ENCODE results near the gene SSUH2. TPM values are rescaled to one million over a fixed set of nuclear protein-coding genes. Genes with fewer than 3 reads are reported as not detected.

SSUH2 gene
- total RNA-seq, 3 donors from 2014 or later: not detected

DNA sequence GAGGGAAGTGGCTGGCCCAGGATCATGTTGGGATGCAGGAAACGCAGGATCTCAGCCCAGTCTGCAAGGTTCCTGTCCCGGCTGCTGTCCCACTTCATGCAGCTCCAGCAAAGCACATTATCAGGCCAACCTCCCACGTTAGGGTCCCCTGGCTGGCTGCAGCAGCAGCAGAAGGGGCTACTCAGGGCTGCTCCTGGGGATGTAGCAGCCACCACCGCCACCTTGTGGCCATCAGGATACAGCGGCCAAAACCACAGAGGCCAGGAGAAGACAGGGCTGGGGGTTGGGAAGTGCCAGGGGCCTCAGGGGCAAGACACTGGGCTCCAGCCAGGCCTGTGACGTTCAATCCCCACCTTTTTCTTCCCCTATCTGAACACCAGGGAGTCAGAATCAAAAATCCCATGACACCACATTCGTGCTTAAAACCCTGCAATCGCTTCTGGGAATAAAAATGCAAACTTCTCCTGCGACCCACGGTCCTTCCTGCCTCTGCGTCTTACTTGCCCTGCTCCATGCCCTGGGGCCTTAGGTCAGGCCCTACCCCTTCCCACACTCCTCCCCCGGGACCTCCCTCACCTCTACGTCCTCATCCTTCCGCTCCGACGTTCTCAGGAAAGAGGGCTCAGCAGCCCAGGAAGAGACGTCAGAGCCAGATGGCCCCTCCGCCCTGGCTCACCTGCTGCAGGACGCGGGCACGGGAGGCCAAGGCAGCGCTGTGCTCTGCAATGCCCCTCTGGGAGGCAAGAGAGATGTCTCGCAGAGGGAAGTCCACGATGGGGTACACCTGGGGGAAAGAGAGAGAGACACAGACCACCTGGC is 21.5 kb downstream of the SSUH2 start:
- peaks cover 7% of the 10 kb centered on the region for H3K9me3 Mint-ChIP-seq
- no peak for DNase-seq
- no peaks in the 10 kb centered on the region for H3K36me3 Mint-ChIP-seq (ENCODE audit: insufficient read depth)

DNA sequence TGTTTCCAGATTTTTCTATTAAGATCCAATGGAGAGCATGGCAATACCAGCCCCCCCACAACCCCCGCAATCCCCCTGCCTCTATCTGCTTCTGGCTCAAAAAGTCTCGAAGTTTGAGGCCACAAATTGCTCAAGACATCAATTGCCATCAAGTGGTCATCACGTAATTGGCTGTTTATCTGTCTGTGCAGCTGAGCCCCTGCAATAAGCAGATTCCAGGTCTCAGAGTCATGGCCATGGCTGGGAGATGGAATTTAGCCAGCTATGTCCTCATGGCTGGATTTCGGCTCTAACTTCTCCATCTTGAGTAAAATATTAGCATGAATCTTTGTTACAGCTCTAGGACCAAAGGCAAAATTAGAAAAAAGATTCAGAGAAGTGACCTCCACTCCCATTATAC is 22.7 kb downstream of the SSUH2 start:
- Mint-ChIP-seq H3K27me3 (ENCODE audit: low read depth) (no peaks in the 10 kb centered on the region), H3K4me1 (ENCODE audit: low read depth) (peaks cover 6% of the 10 kb centered on the region), H3K9me3 (peaks cover 7% of the 10 kb centered on the region), H3K4me3 (no peak overlapping the region), H3K36me3 (ENCODE audit: insufficient read depth) (no peaks in the 10 kb centered on the region)
- DNase-seq: no peak
- ATAC-seq: no peak

More for the DNA sequence above, 21.5 kb downstream of the SSUH2 start:
- peak; percentile 50 to 74 for ATAC-seq
- H3K4me1 Mint-ChIP-seq (ENCODE audit: low read depth): peaks cover 6% of the 10 kb centered on the region
- H3K4me3 Mint-ChIP-seq: peak overlapping the region; percentile 1
- H3K27me3 Mint-ChIP-seq (ENCODE audit: low read depth): no peaks in the 10 kb centered on the region

DNA sequence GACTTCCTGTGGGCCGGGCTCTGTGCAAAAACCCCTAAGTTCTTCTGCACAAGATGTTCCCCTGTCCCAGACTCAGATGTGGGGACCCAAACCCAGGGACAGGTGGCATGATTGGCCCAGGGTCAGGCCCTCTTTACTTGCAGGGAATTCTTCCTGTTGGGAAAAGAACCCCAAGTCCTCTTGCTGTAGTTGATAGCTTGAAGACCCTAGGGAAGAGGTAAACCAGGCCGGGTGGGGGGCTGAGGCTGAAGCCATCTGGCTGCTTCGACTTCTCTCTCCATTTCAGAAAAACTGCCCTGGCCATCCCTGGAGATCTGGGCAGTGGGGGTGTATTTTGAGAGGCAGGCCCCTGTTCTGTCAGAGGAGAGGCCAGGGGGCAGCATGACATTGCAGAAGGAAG is 23.5 kb downstream of the SSUH2 start:
- H3K4me3 Mint-ChIP-seq: no peak overlapping the region
- DNase-seq: no peak
- ATAC-seq: no peak
- H3K27me3 Mint-ChIP-seq (ENCODE audit: low read depth): no peaks in the 10 kb centered on the region
- H3K9me3 Mint-ChIP-seq: peaks cover 7% of the 10 kb centered on the region
- no peaks in the 10 kb centered on the region for H3K36me3 Mint-ChIP-seq (ENCODE audit: insufficient read depth)
- peaks cover 6% of the 10 kb centered on the region for H3K4me1 Mint-ChIP-seq (ENCODE audit: low read depth)

DNA sequence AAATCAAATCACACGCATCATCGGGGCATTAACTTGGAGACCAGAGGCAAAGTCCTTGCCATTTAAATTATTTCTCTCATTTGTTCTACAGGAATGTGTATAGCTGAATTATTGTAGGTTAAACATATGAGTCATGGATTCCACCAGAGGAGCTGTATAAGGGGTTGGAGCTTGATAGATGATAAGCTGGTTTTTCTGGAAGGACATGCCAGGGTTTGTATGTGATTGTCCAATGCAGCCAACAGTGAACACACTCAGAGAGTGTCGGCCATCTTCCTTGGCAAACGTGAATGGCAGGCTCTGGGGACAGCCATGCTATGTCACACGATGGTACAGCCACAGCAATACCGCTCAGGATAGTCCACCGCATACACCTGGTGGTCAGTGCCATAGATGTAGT is 25.1 kb downstream of the SSUH2 start:
- Mint-ChIP-seq H3K9me3 (peaks cover 7% of the 10 kb centered on the region), H3K4me3 (no peak overlapping the region), H3K4me1 (ENCODE audit: low read depth) (peaks cover 6% of the 10 kb centered on the region), H3K27me3 (ENCODE audit: low read depth) (no peaks in the 10 kb centered on the region), H3K36me3 (ENCODE audit: insufficient read depth) (no peaks in the 10 kb centered on the region)
- DNase-seq (no peak), ATAC-seq (no peak)

DNA sequence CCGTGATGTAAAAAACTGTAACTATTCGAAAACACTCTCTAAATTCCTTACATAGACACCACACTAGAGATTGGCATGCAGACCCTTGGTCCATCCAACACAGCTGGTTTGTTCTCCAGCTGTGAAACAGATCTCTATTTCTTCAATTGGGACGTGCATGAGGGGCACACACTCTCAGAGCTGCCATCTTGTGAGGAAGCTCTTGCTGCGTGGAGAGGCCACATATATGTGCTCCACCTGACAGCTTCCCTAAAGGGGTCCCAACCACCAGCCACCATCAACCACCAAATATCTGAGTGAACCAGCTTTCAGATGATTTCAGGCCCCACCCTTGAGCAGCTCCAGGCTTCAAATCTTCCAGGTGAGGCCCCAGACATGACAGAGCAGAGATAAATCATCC is 25.6 kb downstream of the SSUH2 start:
- no peak overlapping the region for H3K4me3 Mint-ChIP-seq
- ATAC-seq (no peak), DNase-seq (no peak)
- H3K4me1 Mint-ChIP-seq (ENCODE audit: low read depth): peaks cover 6% of the 10 kb centered on the region
- no peaks in the 10 kb centered on the region for H3K36me3 Mint-ChIP-seq (ENCODE audit: insufficient read depth)
- H3K9me3 Mint-ChIP-seq: peaks cover 7% of the 10 kb centered on the region
- H3K27me3 Mint-ChIP-seq (ENCODE audit: low read depth): no peaks in the 10 kb centered on the region

DNA sequence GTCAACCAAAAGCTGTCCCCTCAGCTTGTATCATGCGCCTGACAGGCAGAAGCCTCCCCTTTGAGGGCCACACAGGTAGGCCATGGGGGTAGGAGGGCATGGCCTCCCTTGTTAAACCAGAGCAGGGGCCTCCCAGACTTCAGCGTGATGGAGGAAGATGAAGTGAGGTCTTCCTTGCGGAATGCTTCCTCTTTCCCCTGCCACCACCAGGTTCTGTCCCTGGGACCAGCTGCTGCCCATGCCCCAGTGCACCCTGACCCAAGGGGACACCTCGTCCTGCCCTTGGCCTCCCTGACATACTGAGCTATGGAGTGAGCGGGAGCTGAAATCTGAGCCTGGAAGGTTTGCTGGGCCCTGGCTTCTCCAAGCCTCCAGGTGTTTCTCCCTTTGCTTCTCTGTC is 26.7 kb downstream of the SSUH2 start:
- DNase-seq: no peak

DNA sequence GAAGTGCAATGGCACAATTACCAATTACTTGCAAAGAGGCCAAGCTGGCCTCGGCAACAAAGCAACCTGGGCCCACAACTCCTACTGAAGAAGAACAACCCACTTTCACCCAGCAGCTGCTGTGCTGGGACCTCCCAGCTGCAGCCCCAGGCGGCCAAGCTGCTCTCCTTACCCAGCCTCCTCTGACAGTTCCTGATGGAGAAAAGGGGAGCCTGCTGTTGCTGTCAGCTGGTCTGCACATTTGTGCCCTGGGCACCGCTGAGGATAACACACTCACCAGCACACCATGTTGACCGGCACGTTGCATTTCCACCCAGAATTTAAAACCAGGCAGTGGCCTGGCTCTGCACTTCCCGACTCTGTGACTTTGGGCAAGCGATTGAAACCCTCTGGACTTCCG is 33.6 kb downstream of the SSUH2 start:
- DNase-seq: no peak
- Mint-ChIP-seq H3K4me1 (ENCODE audit: low read depth) (no peaks in the 10 kb centered on the region), H3K4me3 (no peak overlapping the region), H3K36me3 (ENCODE audit: insufficient read depth) (no peaks in the 10 kb centered on the region), H3K27me3 (ENCODE audit: low read depth) (peaks cover 8% of the 10 kb centered on the region), H3K9me3 (no peaks in the 10 kb centered on the region)
- ATAC-seq: no peak

More for the DNA sequence above, 26.7 kb downstream of the SSUH2 start:
- no peak for ATAC-seq
- no peak overlapping the region for H3K4me3 Mint-ChIP-seq
- H3K4me1 Mint-ChIP-seq (ENCODE audit: low read depth): peaks cover 2% of the 10 kb centered on the region
- peaks cover 7% of the 10 kb centered on the region for H3K9me3 Mint-ChIP-seq
- no peaks in the 10 kb centered on the region for H3K27me3 Mint-ChIP-seq (ENCODE audit: low read depth)
- no peaks in the 10 kb centered on the region for H3K36me3 Mint-ChIP-seq (ENCODE audit: insufficient read depth)

DNA sequence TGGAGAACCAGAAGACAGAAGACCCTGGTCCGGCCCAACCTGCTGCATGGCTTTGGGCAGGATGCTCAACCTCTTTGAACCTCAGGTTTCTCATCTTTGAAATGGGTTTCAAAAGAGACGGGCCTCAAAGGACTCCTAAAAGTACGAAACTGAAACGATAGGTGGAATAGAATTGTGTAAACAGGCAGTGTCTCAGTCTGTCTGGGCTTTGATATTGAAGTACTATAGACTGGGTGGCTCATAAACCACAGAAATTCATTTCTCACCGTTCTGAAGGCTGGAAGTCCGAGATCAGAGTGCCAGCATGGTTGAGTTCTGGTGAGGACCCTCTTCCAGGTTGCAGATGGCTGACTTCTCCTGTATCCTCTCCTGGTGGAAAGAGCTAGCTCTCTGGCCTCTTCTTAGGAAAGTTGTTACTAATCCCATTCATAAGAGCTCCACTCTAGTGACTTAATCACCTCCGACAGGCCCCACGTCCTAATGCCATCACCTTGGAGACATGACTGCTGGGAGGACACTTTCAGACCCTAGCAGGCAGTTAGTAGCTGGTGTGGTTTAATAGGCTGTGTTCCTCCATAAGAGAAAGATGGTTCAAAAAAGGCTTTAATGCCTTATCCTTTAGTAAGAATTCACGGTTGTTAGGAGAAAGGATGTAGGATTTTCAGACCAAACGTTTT is 35.7 kb downstream of the SSUH2 start:
- Mint-ChIP-seq H3K4me1 (ENCODE audit: low read depth) (no peaks in the 10 kb centered on the region), H3K4me3 (no peak overlapping the region), H3K27me3 (ENCODE audit: low read depth) (peaks cover 8% of the 10 kb centered on the region), H3K9me3 (no peaks in the 10 kb centered on the region), H3K36me3 (ENCODE audit: insufficient read depth) (no peaks in the 10 kb centered on the region)
- DNase-seq (no peak), ATAC-seq (no peak)

DNA sequence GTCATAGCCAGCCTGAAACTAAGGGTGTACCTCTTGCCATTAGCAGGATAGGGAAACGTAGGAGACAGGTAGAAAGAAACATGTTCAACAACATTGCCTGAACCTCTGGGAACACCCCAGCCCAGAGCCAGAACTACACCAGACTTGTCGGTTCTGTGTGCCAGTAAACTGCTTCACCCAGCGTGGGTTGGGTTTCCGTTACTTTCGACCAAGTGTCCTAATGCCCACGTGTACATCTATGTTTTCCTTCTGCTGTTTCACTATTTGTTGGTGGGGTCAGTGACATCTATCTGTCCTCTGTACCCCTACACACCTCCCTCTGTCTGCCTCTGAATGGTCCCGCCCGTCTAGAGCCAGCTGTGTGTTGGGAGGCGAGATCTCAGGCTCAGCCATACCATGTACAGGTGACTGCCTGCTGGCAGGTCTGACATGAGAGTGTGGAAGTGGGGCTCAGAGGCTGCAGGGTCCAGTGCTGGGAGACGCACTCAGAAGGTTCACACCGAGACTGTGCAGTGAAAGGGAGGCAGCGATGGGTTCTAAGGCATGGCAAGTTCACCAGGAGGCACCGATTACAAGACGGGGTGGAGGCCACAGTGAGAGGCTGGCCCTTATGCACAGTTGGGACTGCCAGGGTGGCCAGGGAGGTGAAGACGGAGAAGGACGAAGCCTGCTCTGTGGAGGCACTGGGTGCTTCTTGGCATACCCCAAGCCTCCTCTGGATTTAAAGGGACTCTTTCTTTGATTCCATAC is 36.4 kb downstream of the SSUH2 start:
- Mint-ChIP-seq H3K4me3 (no peak overlapping the region), H3K36me3 (ENCODE audit: insufficient read depth) (no peaks in the 10 kb centered on the region), H3K4me1 (ENCODE audit: low read depth) (no peaks in the 10 kb centered on the region), H3K27me3 (ENCODE audit: low read depth) (peaks cover 9% of the 10 kb centered on the region), H3K9me3 (no peaks in the 10 kb centered on the region)
- ATAC-seq (no peak), DNase-seq (no peak)

DNA sequence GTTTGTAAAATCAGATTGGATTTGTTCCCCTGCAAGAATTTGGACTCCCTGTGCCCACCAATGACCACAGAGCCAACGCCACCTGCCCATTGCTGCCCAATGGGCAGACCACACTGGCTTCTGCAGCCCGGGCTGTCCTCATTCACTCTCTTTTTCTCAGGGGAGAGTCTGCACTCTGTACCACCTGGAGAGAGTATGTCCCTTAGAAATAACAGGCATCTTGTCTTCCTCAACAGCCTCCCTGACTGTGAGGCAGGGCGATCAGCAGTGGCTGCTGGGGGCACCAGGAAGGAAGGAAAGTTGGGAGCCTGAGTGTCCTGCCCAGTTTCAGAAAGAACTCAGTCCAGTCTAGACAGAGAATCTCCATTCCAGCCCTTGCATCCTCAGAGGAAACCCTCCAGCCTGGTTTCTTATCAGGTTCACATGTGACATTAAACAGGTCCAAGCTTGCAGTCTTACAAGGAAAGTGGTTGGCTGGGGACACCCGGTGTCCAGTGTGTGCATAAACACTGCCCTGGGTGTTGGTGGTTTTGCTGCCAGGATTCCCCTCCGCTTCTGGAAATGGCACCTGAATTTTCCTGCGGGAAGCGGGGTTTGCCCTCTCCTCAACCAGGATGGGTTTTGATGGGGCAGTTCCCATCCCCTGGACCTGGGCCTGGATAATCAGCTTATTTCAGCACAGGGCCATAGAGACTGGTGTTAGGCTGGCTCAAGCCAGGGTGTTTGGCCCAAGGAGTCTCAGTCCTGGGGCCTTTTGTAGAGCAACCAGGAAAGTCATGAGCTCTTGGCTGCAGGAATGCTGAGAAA is 37.2 kb downstream of the SSUH2 start:
- H3K27me3 Mint-ChIP-seq (ENCODE audit: low read depth): peaks cover 12% of the 10 kb centered on the region
- no peaks in the 10 kb centered on the region for H3K9me3 Mint-ChIP-seq
- DNase-seq (no peak), ATAC-seq (no peak)
- H3K4me3 Mint-ChIP-seq: no peak overlapping the region
- no peaks in the 10 kb centered on the region for H3K4me1 Mint-ChIP-seq (ENCODE audit: low read depth)
- H3K36me3 Mint-ChIP-seq (ENCODE audit: insufficient read depth): no peaks in the 10 kb centered on the region

DNA sequence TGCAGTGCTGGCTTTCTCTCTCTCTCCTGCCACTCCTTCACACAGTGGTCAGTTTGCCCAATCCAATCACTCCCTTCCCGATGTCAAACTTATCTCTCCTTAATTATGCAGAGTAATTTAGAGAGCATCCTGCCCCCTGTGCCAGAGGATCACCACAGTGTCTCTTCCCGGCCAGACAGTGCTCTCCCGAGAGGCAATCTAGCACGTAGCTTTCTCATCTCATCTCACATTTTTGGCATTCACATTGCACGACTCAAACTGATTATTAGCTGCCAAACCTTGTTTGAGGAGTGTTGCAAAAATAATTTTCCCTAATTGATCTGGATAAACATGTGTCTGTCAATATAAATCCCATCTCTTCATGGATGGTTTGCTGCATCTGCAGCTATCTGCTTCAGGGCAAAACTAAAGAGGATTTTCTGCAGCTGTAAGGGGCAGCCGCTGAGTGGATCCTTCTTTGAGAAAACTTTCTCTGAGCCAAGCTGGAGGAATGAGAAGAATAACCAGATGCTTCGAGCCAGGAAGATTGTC is 37.8 kb downstream of the SSUH2 start:
- no peaks in the 10 kb centered on the region for H3K36me3 Mint-ChIP-seq (ENCODE audit: insufficient read depth)
- ATAC-seq: no peak
- no peaks in the 10 kb centered on the region for H3K4me1 Mint-ChIP-seq (ENCODE audit: low read depth)
- DNase-seq: no peak
- no peaks in the 10 kb centered on the region for H3K9me3 Mint-ChIP-seq
- H3K4me3 Mint-ChIP-seq: no peak overlapping the region
- peaks cover 12% of the 10 kb centered on the region for H3K27me3 Mint-ChIP-seq (ENCODE audit: low read depth)

DNA sequence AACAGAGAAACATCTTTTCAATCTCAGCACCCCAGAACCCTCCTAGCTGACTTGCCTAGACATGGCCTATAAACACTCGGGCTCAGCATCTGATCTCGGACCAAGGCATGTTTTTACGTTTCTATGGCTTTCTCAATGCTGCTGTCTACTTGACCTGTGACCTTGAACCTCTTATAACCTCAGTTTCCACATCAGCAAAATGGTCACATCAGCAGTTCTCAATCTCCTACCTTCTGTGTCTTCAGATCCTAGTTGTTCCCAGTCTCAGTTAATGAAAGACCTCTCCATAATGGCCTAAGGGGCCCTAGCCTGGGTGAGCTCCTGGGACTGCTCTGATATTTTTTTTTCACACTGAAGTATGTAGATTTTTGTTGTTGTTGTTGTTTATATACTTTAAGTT is 39.6 kb downstream of the SSUH2 start:
- H3K4me1 Mint-ChIP-seq (ENCODE audit: low read depth): no peaks in the 10 kb centered on the region
- H3K27me3 Mint-ChIP-seq (ENCODE audit: low read depth): peaks cover 8% of the 10 kb centered on the region
- no peaks in the 10 kb centered on the region for H3K36me3 Mint-ChIP-seq (ENCODE audit: insufficient read depth)
- H3K9me3 Mint-ChIP-seq: no peaks in the 10 kb centered on the region
- H3K4me3 Mint-ChIP-seq: no peak overlapping the region
- no peak for DNase-seq
- ATAC-seq: no peak

DNA sequence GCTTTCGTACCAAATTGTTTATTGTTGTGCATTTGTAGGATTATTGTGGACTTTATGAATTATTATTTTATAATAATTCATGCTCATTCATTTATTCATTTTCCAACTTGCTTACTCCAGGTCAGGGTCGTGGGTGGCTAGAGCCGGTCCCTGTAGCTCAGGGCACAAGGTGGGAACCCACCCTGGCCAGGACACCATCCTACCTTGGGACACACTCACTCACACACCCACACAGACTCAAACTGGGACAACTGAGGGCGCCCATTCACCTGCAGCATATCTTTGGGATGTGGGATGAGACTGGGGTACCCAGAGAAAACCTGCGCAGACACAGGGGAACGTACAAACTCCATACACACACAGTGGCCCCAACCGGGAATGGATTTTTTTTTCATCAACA is 40.6 kb downstream of the SSUH2 start:
- H3K4me3 Mint-ChIP-seq: no peak overlapping the region
- peaks cover 6% of the 10 kb centered on the region for H3K27me3 Mint-ChIP-seq (ENCODE audit: low read depth)
- no peaks in the 10 kb centered on the region for H3K9me3 Mint-ChIP-seq
- no peaks in the 10 kb centered on the region for H3K4me1 Mint-ChIP-seq (ENCODE audit: low read depth)
- no peak for DNase-seq
- ATAC-seq: no peak
- H3K36me3 Mint-ChIP-seq (ENCODE audit: insufficient read depth): no peaks in the 10 kb centered on the region
